D721Med (cell line): ENCODE measurements around the gene RNF167.

Experiments used
- DNase-seq: peaks from one replicate; pipeline ENCODE4 v3.0.0; 2011; ENCODE audit warnings: low spot score; ENCODE audit not compliant: insufficient read length
- FAIRE-seq: peaks from 2 replicates; lab custom pipeline; 2011; peaks lifted over from hg19 to GRCh38; lab: Jason Lieb, UNC
- CTCF ChIP-seq: IDR thresholded peaks from 2 replicates; pipeline ENCODE4 v1.5.1; 2012; ENCODE audit warnings: mild to moderate bottlenecking, control low read depth; ENCODE audit not compliant: insufficient read depth; ENCODE audit errors: missing control alignments

RNF167 gene

GRCh38 chr17:4942760-4943508 lies 2.9 kb downstream of the RNF167 start:
- DNase-seq: no peak
- no peak for TF ChIP-seq CTCF
- FAIRE-seq: no peak

- no peak for TF ChIP-seq CTCF
- no peak for DNase-seq
- FAIRE-seq: no peak
Measured at GRCh38 chr17:4944163-4944553, 4.1 kb downstream of the RNF167 start.

GRCh38 chr17:4944554-4945175 lies 4.6 kb downstream of the RNF167 start:
- FAIRE-seq: no peak
- no peak for DNase-seq
- no peak for TF ChIP-seq CTCF

- no peak for DNase-seq
- no peak for TF ChIP-seq CTCF
- FAIRE-seq: no peak
Measured at GRCh38 chr17:4945176-4945943, 5.3 kb downstream of the RNF167 start.

GRCh38 chr17:4945944-4946280 lies 5.8 kb downstream of the RNF167 start:
- DNase-seq (no peak), FAIRE-seq (no peak)
- TF ChIP-seq CTCF: no peak

- TF ChIP-seq CTCF: no peak
- FAIRE-seq (no peak), DNase-seq (no peak)
Measured at GRCh38 chr17:4946312-4946976, 6.4 kb downstream of the RNF167 start.
